GM19455 (cell line): ENCODE data around the gene ARHGEF39.

Experiments
- ATAC-seq: cut with Tn5 transposase; IDR thresholded peaks from one replicate; pipeline ENCODE4 v1.9.1; 2021; ENCODE audit not compliant: unreplicated experiment

Gene ARHGEF39

GRCh38 chr9:35691757-35692301 lies 26.8 kb upstream of the ARHGEF39 start:
- no peak for ATAC-seq

GRCh38 chr9:35691334-35691650 lies 26.3 kb upstream of the ARHGEF39 start:
- no peak for ATAC-seq

- ATAC-seq, result no peak
These were observed 25.8 kb upstream of the ARHGEF39 start for GRCh38 chr9:35690614-35691333.

- ATAC-seq, result no peak
These were observed 25.3 kb upstream of the ARHGEF39 start for GRCh38 chr9:35690294-35690613.

- ATAC-seq, result no peak
These were observed 24.7 kb upstream of the ARHGEF39 start, which contains the start of gene TPM2 for GRCh38 chr9:35689542-35690293. Gene TPM2, minus strand, starts transcription at chr9:35689925. Its CDS starts 108 bp downstream, at chr9:35689817.

- ATAC-seq, result no peak
These were observed 23.9 kb upstream of the ARHGEF39 start for GRCh38 chr9:35688558-35689541.

- ATAC-seq, result no peak
These were observed 23.1 kb upstream of the ARHGEF39 start for GRCh38 chr9:35687972-35688557.

GRCh38 chr9:35687306-35687705 lies 22.3 kb upstream of the ARHGEF39 start:
- ATAC-seq, result no peak

- no peak for ATAC-seq
These were observed 21.5 kb upstream of the ARHGEF39 start for GRCh38 chr9:35686222-35687203.

- no peak for ATAC-seq
These were observed 20.5 kb upstream of the ARHGEF39 start for GRCh38 chr9:35685506-35685905.

GRCh38 chr9:35684921-35685320 lies 19.9 kb upstream of the ARHGEF39 start:
- no peak for ATAC-seq

- no peak for ATAC-seq
These were observed 18.3 kb upstream of the ARHGEF39 start for GRCh38 chr9:35683323-35683722.

- no peak for ATAC-seq
These were observed 17.7 kb upstream of the ARHGEF39 start for GRCh38 chr9:35682520-35683315.

GRCh38 chr9:35682051-35682450 lies 17.1 kb upstream of the ARHGEF39 start:
- ATAC-seq, result no peak

- ATAC-seq, result no peak
These were observed 16.5 kb upstream of the ARHGEF39 start for GRCh38 chr9:35681341-35682002.

GRCh38 chr9:35680331-35681105 lies 15.5 kb upstream of the ARHGEF39 start:
- ATAC-seq, result no peak

GRCh38 chr9:35679766-35680330 lies 14.9 kb upstream of the ARHGEF39 start:
- no peak for ATAC-seq
